ENCODE results near the gene ARHGEF33.

ARHGEF33 gene

DNA sequence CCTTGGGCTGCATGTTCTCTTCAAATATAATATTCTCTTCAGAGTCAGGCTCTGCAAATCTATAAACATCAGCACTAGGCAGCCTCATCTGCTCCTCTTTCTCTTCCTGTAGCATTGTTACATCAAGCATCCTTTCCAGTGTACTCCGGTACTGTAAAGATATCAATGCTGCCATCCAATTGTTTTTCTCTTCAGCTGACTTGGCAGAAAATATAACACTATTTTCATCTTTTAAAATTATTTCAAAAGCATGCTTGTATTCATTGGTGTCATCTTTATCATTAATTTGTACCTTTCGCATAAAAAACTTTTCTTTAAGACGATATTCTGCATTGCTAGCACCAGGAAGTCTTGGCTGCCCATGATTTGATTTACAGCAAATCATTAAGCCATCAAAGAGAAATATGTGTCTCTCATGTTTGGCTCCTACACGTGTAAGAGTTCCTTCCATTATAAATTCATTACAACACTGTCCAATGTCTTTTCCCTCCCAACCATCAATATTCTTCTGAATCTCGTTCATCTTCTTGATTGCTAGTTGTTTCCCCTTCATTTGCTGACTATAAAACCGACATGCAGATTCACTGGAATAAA lies 133.1 kb downstream of the ARHGEF33 start:
- Histone ChIP-seq H3K27ac (ENCODE audit: low read length) (no peak overlapping the region), H3K4me3 (ENCODE audit: low read length) (no peak overlapping the region), H3K36me3 (replicated peaks; ENCODE audit: low read depth, low read length) (peaks cover 5% of the 10 kb centered on the region), H4K20me1 (ENCODE audit: insufficient read depth, low read length) (no peaks in the 10 kb centered on the region), H3K4me1 (ENCODE audit: low read length) (no peaks in the 10 kb centered on the region), H3K9me3 (ENCODE audit: insufficient read depth, low read length) (no peaks in the 10 kb centered on the region), H3K4me2 (ENCODE audit: low read length) (no peak overlapping the region), H2AFZ (ENCODE audit: low read depth, low read length) (no peak overlapping the region), H3K27me3 (ENCODE audit: low read depth, low read length) (no peaks in the 10 kb centered on the region), H3K79me2 (ENCODE audit: low read length) (no peaks in the 10 kb centered on the region), H3K9ac (ENCODE audit: low read length) (no peak overlapping the region)
- no peak for TF ChIP-seq EZH2phosphoT487 (IDR thresholded peaks at IDR 0.05; ENCODE audit: low read depth)
- TF ChIP-seq, protein P1, sequence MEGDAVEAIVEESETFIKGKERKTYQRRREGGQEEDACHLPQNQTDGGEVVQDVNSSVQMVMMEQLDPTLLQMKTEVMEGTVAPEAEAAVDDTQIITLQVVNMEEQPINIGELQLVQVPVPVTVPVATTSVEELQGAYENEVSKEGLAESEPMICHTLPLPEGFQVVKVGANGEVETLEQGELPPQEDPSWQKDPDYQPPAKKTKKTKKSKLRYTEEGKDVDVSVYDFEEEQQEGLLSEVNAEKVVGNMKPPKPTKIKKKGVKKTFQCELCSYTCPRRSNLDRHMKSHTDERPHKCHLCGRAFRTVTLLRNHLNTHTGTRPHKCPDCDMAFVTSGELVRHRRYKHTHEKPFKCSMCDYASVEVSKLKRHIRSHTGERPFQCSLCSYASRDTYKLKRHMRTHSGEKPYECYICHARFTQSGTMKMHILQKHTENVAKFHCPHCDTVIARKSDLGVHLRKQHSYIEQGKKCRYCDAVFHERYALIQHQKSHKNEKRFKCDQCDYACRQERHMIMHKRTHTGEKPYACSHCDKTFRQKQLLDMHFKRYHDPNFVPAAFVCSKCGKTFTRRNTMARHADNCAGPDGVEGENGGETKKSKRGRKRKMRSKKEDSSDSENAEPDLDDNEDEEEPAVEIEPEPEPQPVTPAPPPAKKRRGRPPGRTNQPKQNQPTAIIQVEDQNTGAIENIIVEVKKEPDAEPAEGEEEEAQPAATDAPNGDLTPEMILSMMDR (IDR thresholded peaks at IDR 0.05; ENCODE audit: low read depth, low read length) = no peak

DNA sequence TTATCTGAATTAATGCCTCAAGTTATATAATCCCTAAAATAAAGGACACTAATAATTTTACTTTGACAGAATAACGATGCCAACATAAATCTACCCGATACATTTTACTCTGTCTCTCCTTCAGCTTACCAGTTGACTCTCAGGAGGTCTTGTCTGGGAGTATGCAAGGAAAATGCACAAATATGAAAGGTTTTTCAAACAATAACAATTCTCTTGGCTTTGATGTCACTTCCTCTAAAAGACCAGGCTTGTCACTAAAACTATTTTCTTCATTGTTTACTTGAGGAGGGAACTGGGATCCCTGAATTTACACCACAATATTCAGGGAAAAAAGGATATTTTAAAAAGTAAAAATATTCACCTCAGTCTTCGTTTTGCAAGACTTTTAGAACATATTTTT lies 134.0 kb downstream of the ARHGEF33 start:
- Histone ChIP-seq H3K36me3 (replicated peaks; ENCODE audit: low read depth, low read length) (peaks cover 5% of the 10 kb centered on the region), H3K27ac (ENCODE audit: low read length) (no peak overlapping the region), H4K20me1 (ENCODE audit: insufficient read depth, low read length) (no peaks in the 10 kb centered on the region), H3K79me2 (ENCODE audit: low read length) (no peaks in the 10 kb centered on the region), H3K9me3 (ENCODE audit: insufficient read depth, low read length) (no peaks in the 10 kb centered on the region), H3K4me3 (ENCODE audit: low read length) (no peak overlapping the region), H3K27me3 (ENCODE audit: low read depth, low read length) (no peaks in the 10 kb centered on the region), H3K4me2 (ENCODE audit: low read length) (no peak overlapping the region), H3K4me1 (ENCODE audit: low read length) (no peaks in the 10 kb centered on the region), H2AFZ (ENCODE audit: low read depth, low read length) (no peak overlapping the region), H3K9ac (ENCODE audit: low read length) (no peak overlapping the region)
- TF ChIP-seq, protein P1 (IDR thresholded peaks at IDR 0.05; ENCODE audit: low read depth, low read length) = no peak
- no peak for TF ChIP-seq EZH2phosphoT487 (IDR thresholded peaks at IDR 0.05; ENCODE audit: low read depth)

DNA sequence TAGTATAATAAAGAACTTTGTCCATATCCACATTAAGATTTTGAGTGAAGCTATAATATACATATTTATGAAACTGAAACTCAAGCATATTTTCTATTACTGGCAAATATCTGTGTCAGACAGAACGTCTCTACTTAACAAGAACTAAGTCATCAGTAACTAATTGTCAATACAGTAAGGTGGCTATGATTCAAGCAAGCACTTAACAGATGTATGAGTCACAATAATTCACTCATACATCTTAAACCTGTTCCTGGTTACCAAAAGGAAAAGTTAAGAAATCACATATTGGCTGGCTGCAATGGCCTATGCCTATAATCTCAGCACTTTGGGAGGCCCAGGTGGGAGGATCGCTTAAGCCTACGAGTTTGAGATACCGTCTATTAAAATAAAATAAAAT lies 135.2 kb downstream of the ARHGEF33 start:
- Histone ChIP-seq H3K4me1 (ENCODE audit: low read length) (no peaks in the 10 kb centered on the region), H3K9ac (ENCODE audit: low read length) (no peak overlapping the region), H3K36me3 (replicated peaks; ENCODE audit: low read depth, low read length) (peaks cover 5% of the 10 kb centered on the region), H2AFZ (ENCODE audit: low read depth, low read length) (no peak overlapping the region), H3K4me2 (ENCODE audit: low read length) (no peak overlapping the region), H3K27ac (ENCODE audit: low read length) (no peak overlapping the region), H3K9me3 (ENCODE audit: insufficient read depth, low read length) (no peaks in the 10 kb centered on the region), H3K27me3 (ENCODE audit: low read depth, low read length) (no peaks in the 10 kb centered on the region), H3K4me3 (ENCODE audit: low read length) (no peak overlapping the region), H3K79me2 (ENCODE audit: low read length) (no peaks in the 10 kb centered on the region), H4K20me1 (ENCODE audit: insufficient read depth, low read length) (no peaks in the 10 kb centered on the region)
- TF ChIP-seq EZH2phosphoT487 (IDR thresholded peaks at IDR 0.05; ENCODE audit: low read depth) = no peak
- TF ChIP-seq, protein P1 (IDR thresholded peaks at IDR 0.05; ENCODE audit: low read depth, low read length) = no peak

All from OCI-LY3 (cell line).